Mesothelial cell of epicardium (in vitro differentiated cells): Measurements from ENCODE around the gene IFT27. TPM values are rescaled to one million over a fixed set of nuclear protein-coding genes. Genes with fewer than 3 reads are reported as not detected.
"Not testable (repeated sequence)": the region's sequence is repeated elsewhere in the genome, so short reads cannot be mapped to it uniquely, and the experiment has no call there.

Source experiments
- DNase-seq, 2 experiments: peaks; one replicate each; pipeline ENCODE4 v3.0.0; 2021; ENCODE audit warnings: low spot score in 2 of 2; ENCODE audit not compliant: unreplicated experiment in 2 of 2
- H3K27ac Mint-ChIP-seq: 2 replicates; pipeline ENCODE4 v1.8.0; 2021; ENCODE audit warnings: mixed read lengths
- H3K27me3 Mint-ChIP-seq: 2 replicates; pipeline ENCODE4 v1.8.0; 2021; ENCODE audit warnings: low read depth, mixed read lengths
- H3K36me3 Mint-ChIP-seq: 2 replicates; pipeline ENCODE4 v1.8.0; 2021; ENCODE audit warnings: mixed read lengths
- H3K4me1 Mint-ChIP-seq: 2 replicates; pipeline ENCODE4 v1.8.0; 2021; ENCODE audit warnings: mixed read lengths
- H3K4me3 Mint-ChIP-seq: 2 replicates; pipeline ENCODE4 v1.8.0; 2021; ENCODE audit warnings: mild to moderate bottlenecking, moderate library complexity, mixed read lengths
- H3K9me3 Mint-ChIP-seq: 2 replicates; pipeline ENCODE4 v1.8.0; 2021; ENCODE audit warnings: mixed read lengths
- CTCF ChIP-seq: fragments of 200-600 bp; sonication (generic); IDR thresholded peaks from one replicate; pipeline ENCODE4 v1.5.0; 2021; ENCODE audit warnings: antibody characterized with exemption; ENCODE audit not compliant: unreplicated experiment
- total RNA-seq: library from RNA; stranded (reverse); gene quantifications from 3 replicates; pipeline ENCODE4 v1.2.1, GENCODE V29; 2021

Gene IFT27
- total RNA-seq, 1 donor from 2014 or later, result 58.6 TPM

- no peak for TF ChIP-seq CTCF
- no peaks in the 10 kb centered on the region for H3K9me3 Mint-ChIP-seq
- H3K4me1 Mint-ChIP-seq, result no peaks in the 10 kb centered on the region
- DNase-seq, result no peak
- no peak overlapping the region for H3K27ac Mint-ChIP-seq
- peaks cover 36% of the 10 kb centered on the region for H3K27me3 Mint-ChIP-seq
- no peak overlapping the region for H3K4me3 Mint-ChIP-seq
- H3K36me3 Mint-ChIP-seq, result no peaks in the 10 kb centered on the region
Measured at GRCh38 chr22:36755316-36755715, 20.6 kb downstream of the IFT27 start.

GRCh38 chr22:36754881-36755280 is 21.0 kb downstream of the IFT27 start:
- H3K27me3 Mint-ChIP-seq, result peaks cover 36% of the 10 kb centered on the region
- H3K9me3 Mint-ChIP-seq, DNase-seq, H3K36me3 Mint-ChIP-seq, H3K4me1 Mint-ChIP-seq, H3K27ac Mint-ChIP-seq, H3K4me3 Mint-ChIP-seq: not testable (repeated sequence)

GRCh38 chr22:36753916-36754315 is 22.0 kb downstream of the IFT27 start:
- no peak overlapping the region for H3K27ac Mint-ChIP-seq
- H3K4me3 Mint-ChIP-seq, result no peak overlapping the region
- DNase-seq, result no peak
- no peaks in the 10 kb centered on the region for H3K9me3 Mint-ChIP-seq
- no peaks in the 10 kb centered on the region for H3K4me1 Mint-ChIP-seq
- no peaks in the 10 kb centered on the region for H3K36me3 Mint-ChIP-seq
- H3K27me3 Mint-ChIP-seq, result peaks cover 36% of the 10 kb centered on the region
- TF ChIP-seq CTCF, result no peak

- H3K27ac Mint-ChIP-seq, result no peak overlapping the region
- H3K4me3 Mint-ChIP-seq, result no peak overlapping the region
- H3K9me3 Mint-ChIP-seq, result no peaks in the 10 kb centered on the region
- no peaks in the 10 kb centered on the region for H3K36me3 Mint-ChIP-seq
- no peak for TF ChIP-seq CTCF
- no peak for DNase-seq
- peaks cover 36% of the 10 kb centered on the region for H3K27me3 Mint-ChIP-seq
- no peaks in the 10 kb centered on the region for H3K4me1 Mint-ChIP-seq
Measured at GRCh38 chr22:36753120-36753802, 22.7 kb downstream of the IFT27 start.

- no peaks in the 10 kb centered on the region for H3K4me1 Mint-ChIP-seq
- TF ChIP-seq CTCF, result no peak
- no peak overlapping the region for H3K27ac Mint-ChIP-seq
- H3K36me3 Mint-ChIP-seq, result no peaks in the 10 kb centered on the region
- no peaks in the 10 kb centered on the region for H3K9me3 Mint-ChIP-seq
- no peak overlapping the region for H3K4me3 Mint-ChIP-seq
- peaks cover 17% of the 10 kb centered on the region for H3K27me3 Mint-ChIP-seq
- no peak for DNase-seq
Measured at GRCh38 chr22:36746375-36746970, 29.4 kb downstream of the IFT27 start.

- Mint-ChIP-seq H3K4me1 (no peaks in the 10 kb centered on the region), H3K4me3 (no peak overlapping the region), H3K27ac (no peak overlapping the region), H3K9me3 (no peaks in the 10 kb centered on the region), H3K27me3 (peaks cover 21% of the 10 kb centered on the region), H3K36me3 (no peaks in the 10 kb centered on the region)
- no peak for DNase-seq
- TF ChIP-seq CTCF, result no peak
Measured at GRCh38 chr22:36745301-36745995, 30.5 kb downstream of the IFT27 start.
